DMS53 (cell line): Measurements from ENCODE around the gene ZNF14.
"Not testable (repeated sequence)": the region's sequence is repeated elsewhere in the genome, so short reads cannot be mapped to it uniquely, and the experiment has no call there.

Experiments used
- DNase-seq: peaks from one replicate; lab custom pipeline; 2025; lab: John Stamatoyannopoulos, UW

Gene ZNF14

GRCh38 chr19:19687090-19687489 is 45.8 kb downstream of the ZNF14 start:
- peak; percentile 13 for DNase-seq

GRCh38 chr19:19686580-19686979 is 46.3 kb downstream of the ZNF14 start:
- no peak for DNase-seq

DNA sequence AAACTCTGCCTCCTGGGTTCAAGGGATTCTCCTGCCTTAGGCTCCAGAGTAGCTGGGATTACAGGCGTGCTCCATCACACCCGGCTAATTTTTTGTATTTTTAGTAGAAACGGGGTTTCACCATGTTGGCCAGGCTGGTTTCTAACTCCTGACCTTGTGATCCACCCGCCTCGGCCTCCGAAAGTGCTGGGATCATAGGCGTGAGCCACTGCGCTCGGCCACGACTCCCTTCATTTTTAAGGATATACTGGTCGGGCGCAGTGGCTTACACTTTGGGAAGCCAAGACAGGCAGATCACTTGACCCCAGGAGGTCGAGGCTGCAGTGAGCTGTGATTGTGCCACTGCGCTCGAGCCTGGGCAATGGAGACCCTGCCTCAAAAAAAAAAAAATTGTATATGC is 46.8 kb downstream of the ZNF14 start:
- DNase-seq = not testable (repeated sequence)

GRCh38 chr19:19679176-19680073 is 53.5 kb downstream of the ZNF14 start:
- DNase-seq = no peak

GRCh38 chr19:19677579-19677978 is 55.3 kb downstream of the ZNF14 start:
- DNase-seq = no peak

DNA sequence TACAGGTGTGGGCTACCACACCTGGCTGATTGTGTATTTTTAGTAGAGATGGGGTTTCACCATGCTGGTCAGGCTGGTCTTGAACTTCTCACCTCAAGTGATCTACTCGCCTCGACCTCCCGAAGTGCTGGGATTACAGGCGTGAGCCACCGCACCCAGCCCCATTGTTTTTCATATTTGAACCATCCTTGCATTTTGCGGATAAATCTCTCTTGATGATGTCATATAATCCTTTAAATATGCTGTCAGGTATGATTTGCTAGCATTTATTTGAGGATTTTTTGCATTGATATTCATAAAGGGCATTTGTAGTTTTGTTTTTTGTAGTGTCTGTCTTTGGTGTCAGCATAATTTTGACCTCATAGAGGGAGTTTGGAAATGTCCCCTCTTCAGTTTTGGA is 58.6 kb downstream of the ZNF14 start:
- DNase-seq = no peak

DNA sequence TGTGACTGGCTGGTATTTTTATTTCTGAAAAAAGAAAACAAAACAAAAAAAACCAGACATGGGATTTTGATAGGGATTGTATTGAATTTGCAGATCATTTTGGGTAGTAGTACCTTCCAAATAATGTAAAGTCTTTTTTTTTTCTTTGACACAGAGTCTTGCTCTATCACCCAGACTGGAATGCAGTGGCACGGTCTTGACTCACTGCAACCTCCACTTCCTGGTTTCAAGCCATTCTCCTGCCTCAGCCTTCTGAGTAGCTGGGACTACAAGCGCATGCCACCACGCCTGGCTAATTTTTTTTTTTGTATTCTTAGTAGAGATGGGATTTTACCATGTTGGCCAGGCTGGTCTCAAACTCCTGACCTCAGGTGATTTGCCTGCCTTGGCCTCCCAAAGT is 60.1 kb downstream of the ZNF14 start:
- DNase-seq = no peak

GRCh38 chr19:19670070-19670551 is 62.8 kb downstream of the ZNF14 start:
- no peak for DNase-seq

DNA sequence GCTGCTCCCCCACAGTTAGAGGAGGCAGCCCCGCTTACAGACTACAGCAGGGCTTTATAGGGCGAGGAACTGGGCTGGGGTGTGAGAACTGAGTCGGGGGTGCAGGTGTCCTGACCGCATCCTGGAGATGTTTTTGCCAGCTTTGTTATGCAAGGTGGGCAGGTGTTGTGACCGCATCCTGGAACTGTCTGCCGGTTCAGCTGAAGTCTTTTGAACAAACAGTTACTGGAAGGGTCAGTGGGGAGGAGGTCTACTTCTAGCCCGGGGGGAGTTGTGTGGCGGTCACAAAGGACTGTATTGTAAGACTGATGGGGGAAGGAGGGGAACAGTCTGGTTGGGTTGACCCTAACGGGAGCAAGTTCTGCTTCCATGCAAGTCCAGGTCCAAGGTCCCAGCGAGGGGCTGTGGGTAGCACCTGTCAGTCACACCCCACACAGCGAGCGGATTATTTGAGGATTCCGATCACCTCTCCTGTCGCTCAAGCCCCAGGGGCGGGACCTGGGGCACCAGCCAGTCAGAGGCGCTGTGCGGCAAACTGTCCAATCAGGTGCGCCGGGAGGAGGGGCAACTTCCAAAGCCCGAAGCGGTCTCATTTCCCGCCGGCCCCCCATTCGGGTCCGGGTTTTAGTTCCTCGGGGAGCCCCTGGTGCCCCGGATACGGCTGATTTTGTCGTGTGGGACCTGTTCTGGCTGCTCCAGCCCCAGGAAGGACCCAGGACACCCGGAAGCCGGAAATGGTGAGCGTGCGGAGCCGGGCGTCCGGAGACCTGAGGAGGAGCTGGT is 64.5 kb downstream of the ZNF14 start, which contains the start of gene ZNF101:
TSS of gene ZNF101 (plus strand) at position 610 of the 783 bp plus-strand sequence. CDS start at position 735, 125 bp downstream.
- DNase-seq = peak; percentile 96

GRCh38 chr19:19665420-19665948 is 67.4 kb downstream of the ZNF14 start:
- DNase-seq = not testable (repeated sequence)

DNA sequence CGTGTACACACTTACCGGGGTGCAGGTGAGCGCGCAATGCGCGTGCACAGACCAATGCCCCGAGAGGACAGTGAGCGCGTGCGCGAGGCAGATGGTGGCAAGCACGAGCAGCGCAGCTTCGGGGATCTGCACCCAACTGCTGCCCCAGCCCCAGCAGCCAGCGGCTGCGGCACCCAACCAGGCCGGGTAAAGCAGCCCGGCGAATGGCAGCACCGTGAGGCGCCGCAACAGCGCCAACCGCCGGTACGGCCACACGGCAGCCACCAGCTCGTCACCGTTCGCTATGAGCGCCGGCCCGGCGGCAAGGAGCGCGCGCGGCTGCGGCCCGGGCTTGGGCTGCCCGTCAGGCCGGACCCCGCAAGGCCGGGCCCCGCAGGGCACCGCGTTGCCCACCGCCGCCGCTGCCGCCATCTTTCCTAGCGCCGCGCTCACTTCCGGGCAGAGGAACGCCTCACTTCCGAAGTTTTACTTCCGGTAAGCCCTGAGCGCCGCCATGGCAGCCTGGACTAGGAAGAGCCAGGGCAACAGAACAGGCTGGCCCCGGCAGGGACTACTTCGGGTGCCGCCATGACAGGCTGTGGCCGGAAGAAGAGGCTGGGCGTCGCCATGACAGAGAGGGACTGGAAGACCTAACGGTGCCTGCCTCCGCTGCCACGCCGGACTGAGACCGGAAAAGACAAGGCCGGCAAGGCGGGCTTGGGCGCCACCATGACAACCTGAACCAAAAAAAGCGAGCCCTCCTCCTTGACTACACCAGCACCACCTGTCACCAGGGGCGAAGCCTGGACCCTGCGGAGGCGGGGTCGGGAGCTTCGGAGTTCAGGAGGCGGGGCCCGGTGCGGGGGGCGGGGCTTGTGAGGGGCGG is 69.4 kb downstream of the ZNF14 start, which contains the start of gene ATP13A1:
TSS of gene ATP13A1 (minus strand) at position 421 of the 865 bp plus-strand sequence. CDS start at position 411, 10 bp downstream.
- peak; percentile 98 for DNase-seq

DNA sequence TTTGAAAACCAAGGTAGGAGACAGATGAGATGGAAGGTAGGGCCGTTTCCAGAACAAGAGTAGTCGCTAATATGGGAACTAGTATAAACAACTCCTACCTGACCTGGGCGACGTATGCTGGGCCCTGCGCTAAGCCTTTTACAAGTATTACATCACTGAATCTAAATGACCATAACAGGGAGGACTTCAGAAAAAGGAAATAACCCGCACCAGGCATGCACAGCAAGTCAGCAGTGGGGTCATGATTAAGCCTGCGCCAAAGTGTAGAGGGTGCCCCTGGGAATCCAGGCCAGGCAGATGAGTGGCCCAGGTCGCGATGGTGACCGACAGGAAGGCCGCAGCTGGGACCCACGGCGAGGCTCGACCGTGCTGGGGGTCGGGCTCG is 70.0 kb downstream of the ZNF14 start:
- peak; percentile 60 for DNase-seq

GRCh38 chr19:19662344-19662743 is 70.6 kb downstream of the ZNF14 start:
- no peak for DNase-seq

GRCh38 chr19:19661675-19662251 is 71.1 kb downstream of the ZNF14 start:
- DNase-seq = no peak

- DNase-seq = no peak
Observed at GRCh38 chr19:19661141-19661674, 71.7 kb downstream of the ZNF14 start.
